CD4-positive, alpha-beta T cell (primary cell): ENCODE results near the gene SERGEF. TPM values are rescaled to one million over a fixed set of nuclear protein-coding genes. Genes with fewer than 3 reads are reported as not detected.

ENCODE experiments used
- ATAC-seq: fragments of 200-7000 bp; cut with Tn5 transposase; one replicate; pipeline ENCODE4 v1.10.0; 2022; ENCODE audit warnings: mild to moderate bottlenecking; ENCODE audit not compliant: poor library complexity
- CTCF ChIA-PET: fragments of 350-600 bp; sonication (Branson Sonifier 250); formaldehyde crosslinking; loops from one replicate; lab custom pipeline; 2021; ENCODE audit warnings: antibody characterized with exemption, inconsistent platforms; lab: Charles Lee
- POLR2A ChIA-PET: fragments of 350-600 bp; sonication (Branson Sonifier 250); formaldehyde crosslinking; loops from one replicate; lab custom pipeline; 2021; ENCODE audit warnings: antibody characterized with exemption, inconsistent platforms; lab: Charles Lee
- DNase-seq, 14 experiments: peaks; one replicate each; pipeline ENCODE4 v3.0.0-alpha.2; 2013 to 2020; ENCODE audit warnings: mixed read lengths in 2 of 14
- H3K27ac ChIP-seq, 2 donors: one replicate each; pipeline versions ENCODE4 v1.5.1 to v1.7.0; 2013; ENCODE audit warnings: low read length in 2 of 2, low read depth in 1 of 2, mild to moderate bottlenecking in 1 of 2
- H3K27me3 ChIP-seq, 2 experiments: 1 replicate in 1 of 2; 2 replicates in 1 of 2; pipeline versions ENCODE4 v1.6.1 to v1.7.0; 2013; ENCODE audit warnings: low read length in 2 of 2, control low read depth in 1 of 2, mild to moderate bottlenecking in 1 of 2, moderate library complexity in 1 of 2; ENCODE audit not compliant: insufficient read depth in 2 of 2, control insufficient read depth in 1 of 2
- H3K36me3 ChIP-seq: one replicate; pipeline ENCODE4 v1.6.1; 2013; ENCODE audit warnings: low read length, control low read depth; ENCODE audit not compliant: insufficient read depth
- H3K4me1 ChIP-seq: one replicate; pipeline ENCODE4 v1.6.1; 2013; ENCODE audit warnings: low read length, control low read depth; ENCODE audit not compliant: insufficient read depth
- H3K4me3 ChIP-seq: one replicate; pipeline ENCODE4 v1.5.1; 2013; ENCODE audit warnings: mild to moderate bottlenecking, low read length, moderate library complexity
- H3K9me3 ChIP-seq, 2 experiments: 1 replicate in 1 of 2; 2 replicates in 1 of 2; pipeline versions ENCODE4 v1.6.1 to v1.7.0; 2013; ENCODE audit warnings: low read length in 2 of 2, mild to moderate bottlenecking in 2 of 2, control low read depth in 1 of 2, moderate library complexity in 1 of 2; ENCODE audit not compliant: control insufficient read depth in 1 of 2, insufficient read depth in 1 of 2
- H3K27ac Mint-ChIP-seq: one replicate; pipeline ENCODE4 v1.8.0; 2020; ENCODE audit warnings: mixed read lengths
- H3K27me3 Mint-ChIP-seq: one replicate; pipeline ENCODE4 v1.8.0; 2021; ENCODE audit warnings: mixed read lengths
- H3K36me3 Mint-ChIP-seq: one replicate; pipeline ENCODE4 v1.8.0; 2021; ENCODE audit warnings: low read depth, mixed read lengths
- H3K4me1 Mint-ChIP-seq: one replicate; pipeline ENCODE4 v1.8.0; 2021; ENCODE audit warnings: low read depth, mixed read lengths
- H3K4me3 Mint-ChIP-seq: one replicate; pipeline ENCODE4 v1.8.0; 2020; ENCODE audit warnings: mild to moderate bottlenecking, mixed read lengths
- H3K9me3 Mint-ChIP-seq: one replicate; pipeline ENCODE4 v1.8.0; 2020; ENCODE audit warnings: mixed read lengths
- intact Hi-C, 2 experiments: fragments of 100-400 bp; cut with DNase I in 1 of 2; cut with micrococcal nuclease in 1 of 2; formaldehyde crosslinking; loops; one replicate each; pipeline versions ENCODE4 v1.15.1 to v1.9.0; 2023 to 2025; cut with DNase I, micrococcal nuclease
- total RNA-seq, 174 experiments: library from RNA in 2 of 174; stranded (reverse) in 2 of 174; gene quantifications; one replicate each; pipeline ENCODE4 v1.2.3 and lab custom pipeline; 2021 to 2026
- TF ChIP-seq, protein P1 (sequence below): fragments of 200-600 bp; IDR thresholded peaks from one replicate; pipeline ENCODE4 v1.8.0; 2022; ENCODE audit warnings: antibody characterized with exemption, mild to moderate bottlenecking

The SERGEF gene
- total RNA-seq, 2 experiments from 2014 or later, result 35.2 to 37.1 TPM

DNA sequence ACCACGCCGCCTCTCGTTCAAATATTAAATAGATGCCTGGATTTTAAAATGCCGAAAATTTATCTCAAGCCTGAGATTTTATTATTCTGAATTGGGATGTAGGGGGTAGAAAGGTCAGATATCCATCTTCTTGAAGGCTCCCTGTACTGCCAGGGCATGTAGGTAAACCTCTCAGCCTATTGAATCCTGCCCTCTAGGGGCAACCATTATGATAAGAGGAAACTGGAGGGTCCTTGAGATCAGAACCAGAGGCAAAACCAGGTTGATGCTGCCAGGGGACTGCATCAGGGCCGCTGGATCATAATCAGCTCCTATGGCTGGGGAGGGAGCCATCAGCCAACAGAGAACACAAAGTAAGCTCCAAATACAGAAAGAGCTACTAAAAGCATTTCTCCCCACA is 185.8 kb downstream of the SERGEF start:
- Mint-ChIP-seq H3K4me3 (no peak overlapping the region), H3K9me3 (no peaks in the 10 kb centered on the region), H3K4me1 (no peaks in the 10 kb centered on the region), H3K36me3 (peaks cover 28% of the 10 kb centered on the region), H3K27ac (no peak overlapping the region), H3K27me3 (no peaks in the 10 kb centered on the region)
- H3K9me3 ChIP-seq, result no peaks in the 10 kb centered on the region
- POLR2A ChIA-PET, result no interaction called here
- no peaks in the 10 kb centered on the region for H3K36me3 ChIP-seq
- CTCF ChIA-PET, result interaction anchor here (0.6 kb wide), 1 partner anchor 613 kb away, joined by 4 read pairs; no protein-coding TSS in a partner anchor
- TF ChIP-seq, protein P1, sequence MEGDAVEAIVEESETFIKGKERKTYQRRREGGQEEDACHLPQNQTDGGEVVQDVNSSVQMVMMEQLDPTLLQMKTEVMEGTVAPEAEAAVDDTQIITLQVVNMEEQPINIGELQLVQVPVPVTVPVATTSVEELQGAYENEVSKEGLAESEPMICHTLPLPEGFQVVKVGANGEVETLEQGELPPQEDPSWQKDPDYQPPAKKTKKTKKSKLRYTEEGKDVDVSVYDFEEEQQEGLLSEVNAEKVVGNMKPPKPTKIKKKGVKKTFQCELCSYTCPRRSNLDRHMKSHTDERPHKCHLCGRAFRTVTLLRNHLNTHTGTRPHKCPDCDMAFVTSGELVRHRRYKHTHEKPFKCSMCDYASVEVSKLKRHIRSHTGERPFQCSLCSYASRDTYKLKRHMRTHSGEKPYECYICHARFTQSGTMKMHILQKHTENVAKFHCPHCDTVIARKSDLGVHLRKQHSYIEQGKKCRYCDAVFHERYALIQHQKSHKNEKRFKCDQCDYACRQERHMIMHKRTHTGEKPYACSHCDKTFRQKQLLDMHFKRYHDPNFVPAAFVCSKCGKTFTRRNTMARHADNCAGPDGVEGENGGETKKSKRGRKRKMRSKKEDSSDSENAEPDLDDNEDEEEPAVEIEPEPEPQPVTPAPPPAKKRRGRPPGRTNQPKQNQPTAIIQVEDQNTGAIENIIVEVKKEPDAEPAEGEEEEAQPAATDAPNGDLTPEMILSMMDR, result no peak
- H3K4me1 ChIP-seq, result no peaks in the 10 kb centered on the region
- H3K27ac ChIP-seq, result no peak overlapping the region
- DNase-seq (no peak), ATAC-seq (no peak)
- H3K27me3 ChIP-seq, result no peaks in the 10 kb centered on the region
- no peak overlapping the region for H3K4me3 ChIP-seq
- intact Hi-C loops, result no loop called here

DNA sequence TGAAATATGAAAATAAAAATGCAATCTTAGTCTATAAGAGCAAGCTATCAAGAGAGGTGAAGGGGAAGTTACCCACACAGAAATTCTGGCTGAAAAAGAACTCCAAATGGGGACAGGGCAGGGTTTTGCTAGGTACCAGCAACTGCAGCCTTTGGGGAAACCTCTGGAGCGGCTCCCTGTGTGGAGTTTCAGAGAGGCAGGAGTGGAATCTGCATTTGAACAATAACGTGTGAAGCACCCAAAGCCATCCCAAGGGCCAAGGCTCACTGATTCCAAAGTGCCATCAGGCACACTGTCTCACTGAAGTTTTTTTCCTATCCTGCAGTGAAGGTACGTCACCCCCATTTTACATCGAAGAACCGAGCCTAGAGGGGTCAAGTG is 190.5 kb downstream of the SERGEF start:
- no peaks in the 10 kb centered on the region for H3K27me3 ChIP-seq
- Mint-ChIP-seq H3K36me3 (peaks cover 11% of the 10 kb centered on the region), H3K9me3 (no peaks in the 10 kb centered on the region), H3K4me1 (no peaks in the 10 kb centered on the region), H3K27ac (no peak overlapping the region), H3K4me3 (no peak overlapping the region), H3K27me3 (no peaks in the 10 kb centered on the region)
- ChIA-PET CTCF (no interaction called here), POLR2A (no interaction called here)
- DNase-seq (no peak), ATAC-seq (no peak)
- intact Hi-C loops, result no loop called here
- no peaks in the 10 kb centered on the region for H3K36me3 ChIP-seq
- TF ChIP-seq, protein P1, result no peak
- no peak overlapping the region for H3K27ac ChIP-seq
- no peaks in the 10 kb centered on the region for H3K9me3 ChIP-seq
- no peak overlapping the region for H3K4me3 ChIP-seq
- H3K4me1 ChIP-seq, result no peaks in the 10 kb centered on the region

DNA sequence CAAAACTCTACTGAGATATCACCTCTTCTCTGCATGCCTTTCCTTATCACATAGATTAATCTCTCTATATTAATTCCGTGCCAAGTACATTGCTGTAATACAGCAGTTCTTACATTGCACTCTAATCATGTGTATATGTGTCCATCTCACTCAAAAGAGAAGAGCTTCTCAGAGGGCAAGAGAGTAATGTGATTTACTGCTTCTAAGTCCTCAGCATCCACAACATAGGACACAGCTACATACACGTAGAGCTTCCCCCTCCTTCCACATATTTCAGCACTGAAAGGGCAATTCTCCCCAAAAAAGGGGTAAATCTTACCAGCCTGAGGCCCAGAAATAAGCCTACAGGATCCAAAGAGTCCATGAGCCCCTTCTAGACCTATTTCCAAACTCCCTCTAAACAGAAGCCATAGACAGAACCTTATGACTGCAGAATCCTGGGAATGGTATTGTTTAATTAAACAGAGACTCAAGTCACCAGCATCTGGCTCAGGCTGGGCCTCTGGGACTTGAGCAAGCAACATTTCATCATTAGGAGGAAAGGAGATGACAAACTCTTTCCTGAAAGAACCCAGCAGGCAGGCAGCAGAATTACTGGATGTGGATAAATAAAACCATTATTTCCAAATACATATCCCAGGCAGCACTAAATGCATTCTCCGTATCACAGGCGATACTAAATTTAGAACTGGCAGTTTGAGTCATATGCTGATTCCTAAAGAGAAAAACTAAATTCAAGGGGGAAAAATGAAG is 191.0 kb downstream of the SERGEF start:
- Histone ChIP-seq H3K4me3 (no peak overlapping the region), H3K36me3 (no peaks in the 10 kb centered on the region), H3K27ac (no peak overlapping the region), H3K9me3 (no peaks in the 10 kb centered on the region), H3K4me1 (no peaks in the 10 kb centered on the region), H3K27me3 (no peaks in the 10 kb centered on the region)
- DNase-seq (no peak), ATAC-seq (no peak)
- Mint-ChIP-seq H3K4me3 (no peak overlapping the region), H3K27me3 (no peaks in the 10 kb centered on the region), H3K36me3 (peaks cover 6% of the 10 kb centered on the region), H3K27ac (no peak overlapping the region), H3K4me1 (no peaks in the 10 kb centered on the region), H3K9me3 (no peaks in the 10 kb centered on the region)
- ChIA-PET CTCF (no interaction called here), POLR2A (no interaction called here)
- intact Hi-C loops, result no loop called here
- TF ChIP-seq, protein P1, result no peak
